Vagina (tissue), 2 donors: ENCODE data around the gene ZBTB21.

Experiments
- CTCF ChIP-seq, 3 experiments: fragments of 450-650 bp in 2 of 3; fragments of 200-600 bp in 1 of 3; sonication (generic) in 1 of 3; IDR thresholded peaks; one replicate each; pipeline ENCODE4 v1.5.1; 2017 to 2019; ENCODE audit warnings: antibody characterized with exemption in 3 of 3, mild to moderate bottlenecking in 2 of 3, moderate library complexity in 2 of 3
- POLR2A ChIP-seq, 2 donors: fragments of 450-650 bp; IDR thresholded peaks; one replicate each; pipeline ENCODE4 v1.6.1; 2017; ENCODE audit warnings: antibody characterized with exemption in 2 of 2, mild to moderate bottlenecking in 2 of 2, moderate library complexity in 2 of 2
- POLR2AphosphoS5 ChIP-seq, 2 donors: sonication (generic); formaldehyde crosslinking; IDR thresholded peaks; one replicate each; pipeline ENCODE4 v1.9.0; 2017; ENCODE audit warnings: antibody characterized with exemption in 2 of 2, mild to moderate bottlenecking in 2 of 2, low read depth in 1 of 2; ENCODE audit not compliant: insufficient read depth in 1 of 2

GRCh38 chr21:42002421-42002958, 7.7 kb downstream of the ZBTB21 start:
- TF ChIP-seq POLR2AphosphoS5 (IDR thresholded peaks at IDR 0.05; ENCODE audit: insufficient read depth in 1 of 2, low read depth in 1 of 2) (no peak), CTCF (IDR thresholded peaks at IDR 0.05) (no peak), POLR2A (IDR thresholded peaks at IDR 0.05) (no peak)
